H9 (cell line): ENCODE results near the gene MICALL2. TPM values are rescaled to one million over a fixed set of nuclear protein-coding genes. Genes with fewer than 3 reads are reported as not detected.

Source experiments
- DNase-seq: peaks from one replicate; pipeline ENCODE4 v3.0.0-alpha.2; 2017
- H2AFZ ChIP-seq: one replicate; pipeline ENCODE4 v1.6.1; 2013; ENCODE audit warnings: mild to moderate bottlenecking, low read length, control low read depth, moderate library complexity
- H2AK5ac ChIP-seq: 2 replicates; pipeline ENCODE4 v1.6.1; 2013; ENCODE audit warnings: low read length, control low read depth, mixed read lengths; ENCODE audit not compliant: insufficient read length
- H2BK120ac ChIP-seq: one replicate; pipeline ENCODE4 v1.6.1; 2013; ENCODE audit warnings: low read depth, mild to moderate bottlenecking, low read length, control low read depth, inconsistent platforms; ENCODE audit not compliant: poor library complexity, severe bottlenecking
- H2BK12ac ChIP-seq: 2 replicates; pipeline ENCODE4 v1.6.1; 2013; ENCODE audit warnings: low read length, control low read depth, mixed read lengths, low read depth; ENCODE audit not compliant: insufficient read length
- H2BK15ac ChIP-seq: 2 replicates; pipeline ENCODE4 v1.6.1; 2013; ENCODE audit warnings: low read depth, low read length, control low read depth
- H2BK20ac ChIP-seq: one replicate; pipeline ENCODE4 v1.6.1; 2013; ENCODE audit warnings: low read depth, mild to moderate bottlenecking, low read length, control low read depth, inconsistent platforms; ENCODE audit not compliant: poor library complexity, severe bottlenecking
- H2BK5ac ChIP-seq: 2 replicates; pipeline ENCODE4 v1.6.1; 2013; ENCODE audit warnings: low read length, control low read depth, mixed read lengths; ENCODE audit not compliant: insufficient read length
- H3K14ac ChIP-seq: 2 replicates; pipeline ENCODE4 v1.6.1; 2013; ENCODE audit warnings: low read length, control low read depth; ENCODE audit not compliant: insufficient read depth
- H3K18ac ChIP-seq: 2 replicates; pipeline ENCODE4 v1.6.1; 2013; ENCODE audit warnings: low read depth, mild to moderate bottlenecking, mixed read lengths, low read length, control low read depth; ENCODE audit not compliant: insufficient read length
- H3K23ac ChIP-seq: 2 replicates; pipeline ENCODE4 v1.6.1; 2013; ENCODE audit warnings: low read length, control low read depth, mixed read lengths, low read depth; ENCODE audit not compliant: insufficient read length
- H3K23me2 ChIP-seq: 2 replicates; pipeline ENCODE4 v1.6.1; 2013; ENCODE audit warnings: low read depth, mild to moderate bottlenecking, mixed read lengths, low read length, control low read depth; ENCODE audit not compliant: insufficient read length, poor library complexity, severe bottlenecking
- H3K27ac ChIP-seq: 2 replicates; pipeline ENCODE4 v1.5.1; 2013; ENCODE audit warnings: low read length, control low read depth, mixed read lengths, low read depth; ENCODE audit not compliant: insufficient read length
- H3K27me3 ChIP-seq: 2 replicates; pipeline ENCODE4 v1.6.1; 2013; ENCODE audit warnings: low read length, control low read depth, inconsistent platforms; ENCODE audit not compliant: insufficient read depth
- H3K4ac ChIP-seq: 2 replicates; pipeline ENCODE4 v1.6.1; 2013; ENCODE audit warnings: low read depth, mild to moderate bottlenecking, control low read depth, inconsistent platforms, low read length, moderate library complexity
- H3K4me1 ChIP-seq: 2 replicates; pipeline ENCODE4 v1.6.1; 2013; ENCODE audit warnings: low read length, control low read depth, inconsistent platforms; ENCODE audit not compliant: insufficient read depth
- H3K4me2 ChIP-seq: 2 replicates; pipeline ENCODE4 v1.6.1; 2013; ENCODE audit warnings: low read length, control low read depth, mixed read lengths; ENCODE audit not compliant: insufficient read length, insufficient read depth
- H3K56ac ChIP-seq: 2 replicates; pipeline ENCODE4 v1.6.1; 2013; ENCODE audit warnings: low read depth, mild to moderate bottlenecking, mixed read lengths, low read length, control low read depth; ENCODE audit not compliant: insufficient read length
- H3K79me1 ChIP-seq: 2 replicates; pipeline ENCODE4 v1.6.1; 2013; ENCODE audit warnings: low read depth, mild to moderate bottlenecking, moderate library complexity, low read length, control low read depth, inconsistent platforms; ENCODE audit not compliant: insufficient read depth, poor library complexity, severe bottlenecking
- H3K79me2 ChIP-seq: 2 replicates; pipeline ENCODE4 v1.6.1; 2013; ENCODE audit warnings: low read length, control low read depth, inconsistent platforms; ENCODE audit not compliant: insufficient read depth
- H3K9ac ChIP-seq: 2 replicates; pipeline ENCODE4 v1.6.1; 2013; ENCODE audit warnings: low read length, control low read depth, mixed read lengths; ENCODE audit not compliant: insufficient read length; ENCODE audit errors: extremely low read depth
- H3K9me3 ChIP-seq: one replicate; pipeline ENCODE4 v1.6.1; 2013; ENCODE audit warnings: low read depth, low read length, inconsistent platforms; ENCODE audit not compliant: control insufficient read depth
- H3T11ph ChIP-seq: one replicate; pipeline ENCODE4 v1.6.1; 2013; ENCODE audit warnings: mild to moderate bottlenecking, low read length, control low read depth, inconsistent platforms
- H4K20me1 ChIP-seq: one replicate; pipeline ENCODE4 v1.6.1; 2013; ENCODE audit not compliant: control insufficient read depth, insufficient read length, insufficient read depth
- H4K5ac ChIP-seq: 2 replicates; pipeline ENCODE4 v1.6.1; 2013; ENCODE audit warnings: low read depth, mild to moderate bottlenecking, mixed read lengths, low read length, control low read depth; ENCODE audit not compliant: insufficient read length
- H4K8ac ChIP-seq: replicated peaks from 2 replicates; pipeline ENCODE4 v1.6.1; 2013; ENCODE audit warnings: low read length, control low read depth, mixed read lengths, low read depth; ENCODE audit not compliant: insufficient read length
- H4K91ac ChIP-seq: 2 replicates; pipeline ENCODE4 v1.6.1; 2013; ENCODE audit warnings: low read depth, mild to moderate bottlenecking, moderate library complexity, mixed read lengths, low read length, control low read depth; ENCODE audit not compliant: insufficient read length
- H3K27ac Mint-ChIP-seq, 3 experiments: 2 replicates in 2 of 3; 3 replicates in 1 of 3; pipeline ENCODE4 v1.8.0; 2020 to 2021; ENCODE audit warnings: mixed read lengths in 3 of 3, mild to moderate bottlenecking in 1 of 3, moderate library complexity in 1 of 3
- H3K27me3 Mint-ChIP-seq: 2 replicates; pipeline ENCODE4 v1.8.0; 2021; ENCODE audit warnings: low read depth, mild to moderate bottlenecking, moderate library complexity, mixed read lengths
- H3K36me3 Mint-ChIP-seq, 3 experiments: 2 replicates in 2 of 3; 3 replicates in 1 of 3; pipeline ENCODE4 v1.8.0; 2020 to 2021; ENCODE audit warnings: low read depth in 3 of 3, mixed read lengths in 3 of 3; ENCODE audit not compliant: insufficient read depth in 1 of 3
- H3K4me1 Mint-ChIP-seq, 2 experiments: 2 replicates each; pipeline ENCODE4 v1.8.0; 2020; ENCODE audit warnings: mixed read lengths in 2 of 2
- H3K4me3 Mint-ChIP-seq, 2 experiments: 2 replicates in 1 of 2; 3 replicates in 1 of 2; pipeline ENCODE4 v1.8.0; 2020 to 2021; ENCODE audit warnings: mild to moderate bottlenecking in 2 of 2, mixed read lengths in 2 of 2, moderate library complexity in 1 of 2
- H3K9me3 Mint-ChIP-seq, 2 experiments: 2 replicates in 1 of 2; 3 replicates in 1 of 2; pipeline ENCODE4 v1.8.0; 2020; ENCODE audit warnings: mild to moderate bottlenecking in 2 of 2, mixed read lengths in 2 of 2, moderate library complexity in 1 of 2
- CTCF ChIP-seq: fragments of 200-600 bp; sonication (generic); conservative IDR thresholded peaks from 3 replicates; pipeline ENCODE4 v1.8.0; 2021; ENCODE audit warnings: antibody characterized with exemption, mild to moderate bottlenecking
- WGBS: extraction: QIAGEN DNeasy Blood & Tissue Kit; methylation state at CpG from one replicate; pipeline ENCODE4 v1.1.7; 2013; ENCODE audit warnings: missing lambda C conversion rate, low lambda C conversion rate, mixed read lengths; ENCODE audit not compliant: insufficient read length; ENCODE audit errors: extremely low coverage; 5-methylcytosine and 5-hydroxymethylcytosine counted together
- total RNA-seq: library from RNA; stranded (reverse); gene quantifications from 2 replicates; pipeline ENCODE4 v1.2.1, GENCODE V29; 2021

MICALL2 gene
- total RNA-seq, 1 experiment from 2014 or later: 7.1 TPM

GRCh38 chr7:1447551-1448244 is 11.6 kb downstream of the MICALL2 start:
- H3K4me1 Mint-ChIP-seq: peaks cover 3% of the 10 kb centered on the region in 2 experiments; a peak in 1 of 4 replicates
- H3T11ph ChIP-seq: no peak overlapping the region
- no peaks in the 10 kb centered on the region for H3K79me2 ChIP-seq
- H2AFZ ChIP-seq: no peak overlapping the region
- H3K23me2 ChIP-seq: no peaks in the 10 kb centered on the region
- H2BK5ac ChIP-seq: no peak overlapping the region
- H3K23ac ChIP-seq: no peak overlapping the region
- no peaks in the 10 kb centered on the region for H3K9me3 ChIP-seq
- no peak overlapping the region for H2BK120ac ChIP-seq
- no peak overlapping the region for H4K8ac ChIP-seq
- no peaks in the 10 kb centered on the region for H3K27me3 ChIP-seq
- no peaks in the 10 kb centered on the region for H3K4me1 ChIP-seq
- no peak overlapping the region for H2BK12ac ChIP-seq
- no peak for TF ChIP-seq CTCF
- no peak overlapping the region for H3K4ac ChIP-seq
- H4K5ac ChIP-seq: no peak overlapping the region
- peaks cover 2% of the 10 kb centered on the region for H4K20me1 ChIP-seq
- WGBS: no CpG with 5 or more reads among the region's 15 CpGs
- no peaks in the 10 kb centered on the region for H3K27me3 Mint-ChIP-seq
- no peak overlapping the region for H3K14ac ChIP-seq
- no peak overlapping the region for H3K9ac ChIP-seq
- H3K79me1 ChIP-seq: no peaks in the 10 kb centered on the region
- no peak overlapping the region for H2AK5ac ChIP-seq
- H3K4me2 ChIP-seq: no peak overlapping the region
- H3K27ac ChIP-seq: no peak overlapping the region
- no peaks in the 10 kb centered on the region; a peak in 1 of 5 replicates for H3K9me3 Mint-ChIP-seq
- no peak overlapping the region for H2BK15ac ChIP-seq
- H2BK20ac ChIP-seq: no peak overlapping the region
- DNase-seq: no peak
- H3K4me3 Mint-ChIP-seq: no peak overlapping the region
- H3K36me3 Mint-ChIP-seq: no peaks in the 10 kb centered on the region
- no peak overlapping the region for H3K27ac Mint-ChIP-seq
- no peak overlapping the region for H3K18ac ChIP-seq
- H4K91ac ChIP-seq: no peak overlapping the region
- no peak overlapping the region for H3K56ac ChIP-seq
